Activated T-helper 1 cell treated with Interleukin-2 at 50 U/mL for 16 hours (primary cell): ENCODE data around the gene IL6R.

ENCODE experiments used
- DNase-seq: peaks from one replicate; pipeline ENCODE4 v3.0.0-alpha.2; 2020; ENCODE audit warnings: low read depth

The IL6R gene

GRCh38 chr1:154517661-154518060, 112.5 kb downstream of the IL6R start:
- no peak for DNase-seq
